Stimulated activated naive CD8-positive, alpha-beta T cell treated with anti-CD3 and anti-CD28 coated beads, Interleukin-15, Interleukin-2, amounts not matched to agents 100 ng/mL and 50 ng/mL, for 24 hours (primary cell): ENCODE data around the gene PM20D1.
"Not testable (repeated sequence)": the region's sequence is repeated elsewhere in the genome, so short reads cannot be mapped to it uniquely, and the experiment has no call there.

Experiments
- H3K27ac Mint-ChIP-seq: one replicate; pipeline ENCODE4 v1.8.0; 2021; ENCODE audit warnings: mild to moderate bottlenecking, mixed read lengths
- H3K27me3 Mint-ChIP-seq: one replicate; pipeline ENCODE4 v1.8.0; 2021; ENCODE audit warnings: mixed read lengths
- H3K36me3 Mint-ChIP-seq: one replicate; pipeline ENCODE4 v1.8.0; 2021; ENCODE audit warnings: low read depth, mixed read lengths
- H3K4me1 Mint-ChIP-seq: one replicate; pipeline ENCODE4 v1.8.0; 2021; ENCODE audit warnings: low read depth, mixed read lengths
- H3K4me3 Mint-ChIP-seq: one replicate; pipeline ENCODE4 v1.8.0; 2021; ENCODE audit warnings: mild to moderate bottlenecking, mixed read lengths
- H3K9me3 Mint-ChIP-seq: one replicate; pipeline ENCODE4 v1.8.0; 2021; ENCODE audit warnings: mixed read lengths

The PM20D1 gene

GRCh38 chr1:205824180-205824579, 25.8 kb downstream of the PM20D1 start:
- Mint-ChIP-seq H3K9me3 (no peaks in the 10 kb centered on the region), H3K27ac (no peak overlapping the region), H3K36me3 (no peaks in the 10 kb centered on the region), H3K4me3 (no peak overlapping the region), H3K27me3 (no peaks in the 10 kb centered on the region), H3K4me1 (peaks cover 30% of the 10 kb centered on the region)

GRCh38 chr1:205823260-205823659, 26.7 kb downstream of the PM20D1 start:
- not testable (repeated sequence) for H3K36me3 Mint-ChIP-seq, H3K27me3 Mint-ChIP-seq, H3K9me3 Mint-ChIP-seq
- peak overlapping the region; percentile 10 for H3K4me3 Mint-ChIP-seq
- H3K27ac Mint-ChIP-seq, result peak overlapping the region; percentile 1
- H3K4me1 Mint-ChIP-seq, result peaks cover 30% of the 10 kb centered on the region

GRCh38 chr1:205822397-205822796, 27.5 kb downstream of the PM20D1 start:
- Mint-ChIP-seq H3K27me3 (no peaks in the 10 kb centered on the region), H3K4me3 (no peak overlapping the region), H3K27ac (no peak overlapping the region), H3K4me1 (peaks cover 30% of the 10 kb centered on the region), H3K9me3 (no peaks in the 10 kb centered on the region), H3K36me3 (no peaks in the 10 kb centered on the region)

DNA sequence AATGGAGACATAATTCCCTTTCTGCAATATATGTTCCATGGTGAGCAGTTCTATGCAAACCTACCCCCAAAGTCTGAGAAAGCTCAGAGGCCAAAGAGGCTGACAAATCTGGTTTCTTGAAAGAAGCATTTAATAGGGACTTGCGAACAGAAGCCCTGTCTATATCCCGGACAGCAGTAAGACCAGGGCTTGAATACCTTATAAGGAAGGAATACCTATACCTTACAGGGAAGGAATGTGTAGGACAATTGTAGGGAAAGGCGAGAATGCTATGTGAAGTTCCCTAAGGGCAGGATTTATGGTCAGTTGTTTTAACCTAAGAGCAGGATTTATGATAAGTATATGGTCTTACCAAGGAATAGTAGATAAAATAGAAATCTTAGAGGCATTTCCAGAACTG, 31.9 kb downstream of the PM20D1 start:
- Mint-ChIP-seq H3K27ac (no peak overlapping the region), H3K36me3 (no peaks in the 10 kb centered on the region), H3K27me3 (no peaks in the 10 kb centered on the region), H3K9me3 (no peaks in the 10 kb centered on the region), H3K4me3 (no peak overlapping the region), H3K4me1 (peaks cover 11% of the 10 kb centered on the region)

DNA sequence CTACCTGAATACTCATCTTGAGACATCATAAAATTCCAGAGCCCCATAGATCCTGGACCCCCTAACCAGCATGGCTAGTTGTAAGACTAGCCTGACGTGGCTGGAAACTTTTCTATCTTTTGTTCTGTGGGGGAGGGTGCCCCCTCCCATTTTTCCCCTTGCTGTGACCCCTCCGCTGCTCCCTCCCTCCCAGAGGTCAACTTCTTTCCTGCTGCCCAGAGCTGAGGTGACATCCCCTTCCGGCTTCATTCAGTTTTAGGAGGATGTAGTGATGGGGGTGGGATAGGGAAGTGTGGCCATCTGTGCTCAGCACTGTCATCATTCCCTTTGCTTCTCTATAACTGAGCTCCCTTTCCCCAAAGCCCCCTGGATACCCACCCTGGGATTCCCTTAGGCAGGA, 32.6 kb downstream of the PM20D1 start:
- no peaks in the 10 kb centered on the region for H3K9me3 Mint-ChIP-seq

DNA sequence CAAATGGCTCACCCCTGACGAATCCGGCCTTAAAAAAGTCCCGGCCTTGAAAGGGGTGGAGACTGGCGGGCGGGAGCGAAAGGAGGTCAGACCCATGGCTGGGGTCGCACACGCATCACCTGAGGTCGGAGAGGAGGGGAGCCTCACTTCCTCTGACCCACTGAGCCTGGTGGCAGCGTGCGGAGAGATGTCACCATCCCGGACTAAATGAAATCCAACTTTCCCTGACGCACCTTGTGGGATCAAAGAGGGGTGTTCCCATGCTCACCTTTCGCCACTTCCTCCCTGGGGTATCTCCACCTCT, 36.2 kb downstream of the PM20D1 start:
- H3K27ac Mint-ChIP-seq, result peak overlapping the region; percentile 88
- peak overlapping the region; percentile 96 for H3K4me3 Mint-ChIP-seq
- H3K36me3 Mint-ChIP-seq, result peaks cover 16% of the 10 kb centered on the region
- no peaks in the 10 kb centered on the region for H3K27me3 Mint-ChIP-seq
- peaks cover 44% of the 10 kb centered on the region for H3K4me1 Mint-ChIP-seq
- no peaks in the 10 kb centered on the region for H3K9me3 Mint-ChIP-seq

More for the DNA sequence above, 32.6 kb downstream of the PM20D1 start:
- Mint-ChIP-seq H3K4me3 (no peak overlapping the region), H3K27ac (no peak overlapping the region), H3K36me3 (no peaks in the 10 kb centered on the region), H3K4me1 (peaks cover 9% of the 10 kb centered on the region), H3K27me3 (no peaks in the 10 kb centered on the region)

- Mint-ChIP-seq H3K4me3 (peak within 1 kb of the TSS; percentile 96), H3K36me3 (peaks cover 22% of the 10 kb centered on the region), H3K27me3 (no peaks in the 10 kb centered on the region), H3K27ac (peak within 1 kb of the TSS; percentile 89), H3K9me3 (no peaks in the 10 kb centered on the region), H3K4me1 (peaks cover 49% of the 10 kb centered on the region)
These were observed 36.8 kb downstream of the PM20D1 start, which contains the start of gene SLC41A1 for GRCh38 chr1:205812878-205813754. Gene SLC41A1, minus strand, starts transcription at chr1:205813198. Its CDS starts 2,757 bp downstream, at chr1:205810441.

DNA sequence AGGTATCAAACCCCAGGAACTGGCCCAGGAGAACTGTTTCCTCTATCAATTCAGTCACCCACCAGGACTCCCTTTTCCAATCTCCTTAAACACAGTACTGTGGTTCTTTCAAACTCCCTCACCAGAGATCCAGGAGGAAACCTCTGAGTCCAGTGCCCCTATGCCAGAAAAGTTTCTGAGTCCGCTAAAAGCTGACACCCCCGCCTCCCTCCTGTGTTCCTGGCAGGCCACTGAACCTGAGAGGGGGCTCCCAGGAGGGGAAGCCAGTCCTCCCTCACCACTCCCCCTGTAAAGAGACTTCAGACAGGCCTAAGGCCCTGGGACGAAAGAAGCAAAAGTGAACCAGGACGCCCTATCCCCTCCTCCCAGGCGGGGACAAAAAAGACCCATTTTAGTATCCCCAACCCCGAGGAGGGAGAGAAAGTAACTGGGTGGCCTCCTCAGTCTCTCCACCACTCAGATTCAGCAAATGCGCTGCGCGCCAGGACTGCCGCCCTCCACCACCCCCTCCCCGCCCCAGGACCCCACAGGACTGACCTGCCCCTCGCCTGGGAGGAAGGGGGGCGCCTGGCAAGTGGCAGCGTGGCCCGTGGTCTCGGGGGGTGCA, 37.6 kb downstream of the PM20D1 start:
- peaks cover 27% of the 10 kb centered on the region for H3K36me3 Mint-ChIP-seq
- H3K4me3 Mint-ChIP-seq, result peak overlapping the region; percentile 96
- H3K9me3 Mint-ChIP-seq, result no peaks in the 10 kb centered on the region
- H3K4me1 Mint-ChIP-seq, result peaks cover 55% of the 10 kb centered on the region
- H3K27me3 Mint-ChIP-seq, result no peaks in the 10 kb centered on the region
- peak overlapping the region; percentile 89 for H3K27ac Mint-ChIP-seq

DNA sequence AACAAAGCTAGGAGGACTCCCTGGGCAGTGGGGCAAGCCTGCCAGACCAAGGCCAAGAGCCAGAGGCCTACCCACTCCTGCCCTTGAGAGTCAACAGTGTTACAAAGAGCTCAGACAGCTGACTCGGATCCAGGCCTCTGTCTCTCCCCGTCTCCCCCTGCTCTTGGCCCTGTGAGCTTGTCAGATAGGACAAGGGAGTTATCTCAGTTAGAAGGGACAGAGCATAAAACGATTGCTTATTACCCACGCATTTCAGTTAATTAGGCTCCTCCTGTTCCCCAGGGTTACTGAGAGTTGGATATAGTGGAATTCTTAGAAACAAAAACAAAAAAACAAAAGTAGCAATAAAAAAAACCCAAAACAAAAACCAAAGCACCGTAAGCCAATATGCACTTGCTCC, 38.3 kb downstream of the PM20D1 start:
- Mint-ChIP-seq H3K27me3 (no peaks in the 10 kb centered on the region), H3K36me3 (peaks cover 34% of the 10 kb centered on the region), H3K4me1 (peaks cover 62% of the 10 kb centered on the region), H3K27ac (peak overlapping the region; percentile 89), H3K4me3 (peak overlapping the region; percentile 96), H3K9me3 (no peaks in the 10 kb centered on the region)

DNA sequence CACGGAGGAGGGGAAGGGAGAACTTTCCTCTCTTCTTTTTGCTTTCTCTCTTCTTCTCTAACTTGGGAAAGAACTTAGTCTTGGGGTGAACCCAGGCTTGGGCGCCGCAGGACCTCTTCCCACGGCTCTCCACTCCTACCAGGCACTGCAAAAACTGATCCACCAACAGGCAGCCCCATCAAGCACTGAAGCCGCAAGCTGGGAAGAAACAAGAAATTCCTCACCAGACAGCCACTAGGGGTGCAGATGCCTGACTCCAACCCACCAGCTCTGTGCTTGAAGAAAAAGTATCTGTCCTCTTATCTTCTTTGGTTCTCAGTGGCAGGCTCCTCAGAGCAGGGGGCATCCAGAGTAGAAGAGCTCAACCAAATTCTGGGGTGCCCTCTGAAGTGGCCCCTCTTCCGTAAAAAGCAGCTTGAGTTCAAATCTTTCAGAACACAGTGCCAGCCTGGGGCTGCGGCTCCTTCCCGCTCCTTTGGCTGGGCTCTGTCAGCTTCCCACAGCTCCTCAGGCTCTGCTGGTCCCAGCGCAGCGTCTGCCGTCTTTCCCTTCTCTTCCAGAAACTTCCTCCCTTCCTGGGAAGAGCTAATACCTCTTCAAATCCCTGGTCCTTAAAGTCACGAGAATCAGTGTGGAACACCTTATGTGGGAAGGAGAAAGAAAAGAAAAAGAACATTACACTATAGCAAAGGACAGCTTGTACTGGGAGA, 39.3 kb downstream of the PM20D1 start:
- Mint-ChIP-seq H3K4me3 (peak overlapping the region; percentile 96), H3K27ac (no peak overlapping the region), H3K9me3 (no peaks in the 10 kb centered on the region), H3K27me3 (no peaks in the 10 kb centered on the region), H3K36me3 (peaks cover 37% of the 10 kb centered on the region), H3K4me1 (peaks cover 72% of the 10 kb centered on the region)

DNA sequence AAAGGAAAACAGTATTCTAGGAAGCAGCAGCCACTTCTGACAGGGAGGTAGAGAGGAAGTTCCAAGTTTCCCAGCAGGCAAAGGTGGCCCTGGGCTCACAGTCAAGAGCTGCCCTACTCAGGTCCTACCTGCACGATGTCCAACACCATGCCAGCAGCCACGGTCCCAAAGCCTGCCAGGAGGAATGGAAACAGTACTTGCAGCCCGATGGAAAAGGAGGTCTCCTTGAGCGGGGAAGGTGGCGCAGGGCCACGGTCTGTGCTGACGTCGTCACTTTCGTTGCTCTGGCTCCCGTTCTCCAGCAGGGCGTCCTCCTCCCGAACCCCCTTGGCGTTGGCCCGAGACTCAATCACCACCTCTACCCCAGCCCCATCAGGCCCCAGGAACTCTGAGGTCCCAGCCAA, 40.0 kb downstream of the PM20D1 start:
- no peaks in the 10 kb centered on the region for H3K27me3 Mint-ChIP-seq
- peaks cover 79% of the 10 kb centered on the region for H3K4me1 Mint-ChIP-seq
- H3K27ac Mint-ChIP-seq, result no peak overlapping the region
- H3K4me3 Mint-ChIP-seq, result no peak overlapping the region
- peaks cover 37% of the 10 kb centered on the region for H3K36me3 Mint-ChIP-seq
- no peaks in the 10 kb centered on the region for H3K9me3 Mint-ChIP-seq

DNA sequence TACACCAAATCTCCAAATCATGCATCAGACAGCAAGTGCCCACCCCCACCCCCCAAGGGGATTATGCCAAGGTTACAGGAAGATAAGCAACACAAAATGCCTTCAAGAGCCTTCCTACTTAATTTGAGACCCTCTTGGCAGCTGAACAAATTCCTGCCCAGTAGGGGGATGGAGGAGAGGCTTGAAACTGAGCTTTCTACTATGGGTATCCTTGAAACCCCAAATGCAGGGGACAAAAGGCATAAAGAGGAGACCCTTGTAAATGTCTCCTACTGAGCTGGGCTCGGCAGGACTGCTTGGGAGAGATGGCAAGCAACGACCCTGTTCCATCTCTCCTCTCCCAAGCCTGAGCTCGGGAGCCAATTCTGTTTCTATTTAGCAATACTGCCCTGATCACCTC, 40.5 kb downstream of the PM20D1 start:
- Mint-ChIP-seq H3K9me3 (no peaks in the 10 kb centered on the region), H3K4me3 (no peak overlapping the region), H3K27ac (no peak overlapping the region), H3K27me3 (no peaks in the 10 kb centered on the region), H3K36me3 (peaks cover 37% of the 10 kb centered on the region), H3K4me1 (peaks cover 84% of the 10 kb centered on the region)

DNA sequence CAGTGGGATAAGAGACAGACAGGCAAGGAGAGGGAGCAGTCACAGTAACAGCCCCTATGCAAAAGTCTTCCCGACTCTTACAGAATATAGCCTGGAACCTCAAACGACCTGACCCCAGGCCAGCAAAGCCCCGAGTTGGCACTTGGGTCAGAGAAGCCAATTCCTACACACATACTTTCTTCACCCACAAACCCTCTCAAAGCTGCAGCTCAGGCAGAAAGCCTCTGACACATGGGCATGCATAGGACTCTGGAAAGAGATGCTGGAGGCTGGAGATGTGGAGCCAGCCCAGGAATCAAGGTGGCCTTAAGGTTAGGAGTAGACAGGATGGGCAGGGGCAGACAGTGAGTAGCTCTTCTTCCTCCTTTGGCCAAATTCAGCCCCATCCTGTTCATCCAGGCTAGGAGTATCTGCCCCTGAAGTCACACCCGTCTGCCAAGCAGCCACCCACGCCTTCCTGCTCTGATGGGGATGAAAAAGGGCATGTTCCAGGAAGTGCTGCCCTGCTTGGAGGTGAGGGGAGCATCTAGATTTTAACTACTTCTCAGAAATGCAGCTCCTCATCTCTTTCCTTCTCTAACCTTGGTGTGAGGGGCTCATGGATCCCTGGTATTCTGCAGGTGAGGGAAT, 44.7 kb downstream of the PM20D1 start:
- Mint-ChIP-seq H3K27ac (peak overlapping the region; percentile 92), H3K4me1 (peaks cover 71% of the 10 kb centered on the region), H3K36me3 (peaks cover 43% of the 10 kb centered on the region), H3K4me3 (peak overlapping the region; percentile 76), H3K27me3 (no peaks in the 10 kb centered on the region), H3K9me3 (no peaks in the 10 kb centered on the region)

DNA sequence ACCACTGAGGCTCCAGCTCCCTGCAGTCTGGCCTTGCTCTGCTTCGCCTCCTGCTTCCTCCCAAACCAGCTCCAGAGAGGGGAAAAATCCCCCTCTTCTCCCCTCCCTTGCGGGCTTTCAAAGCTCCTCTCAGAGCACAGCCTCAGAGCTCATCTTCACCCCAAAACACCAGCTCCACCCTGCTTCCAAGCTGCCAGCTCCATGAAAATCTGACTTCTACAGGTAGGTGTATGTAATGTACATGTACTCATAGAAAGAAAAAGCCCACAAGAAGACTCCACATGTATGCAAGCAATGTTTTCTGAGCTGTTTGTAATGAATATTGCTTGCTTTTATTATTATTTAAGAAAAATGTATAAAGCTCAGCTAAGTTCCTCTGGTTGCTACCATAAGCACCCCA, 45.3 kb downstream of the PM20D1 start:
- Mint-ChIP-seq H3K4me1 (peaks cover 67% of the 10 kb centered on the region), H3K27me3 (no peaks in the 10 kb centered on the region), H3K36me3 (peaks cover 38% of the 10 kb centered on the region), H3K27ac (peak overlapping the region; percentile 92), H3K4me3 (no peak overlapping the region), H3K9me3 (no peaks in the 10 kb centered on the region)

DNA sequence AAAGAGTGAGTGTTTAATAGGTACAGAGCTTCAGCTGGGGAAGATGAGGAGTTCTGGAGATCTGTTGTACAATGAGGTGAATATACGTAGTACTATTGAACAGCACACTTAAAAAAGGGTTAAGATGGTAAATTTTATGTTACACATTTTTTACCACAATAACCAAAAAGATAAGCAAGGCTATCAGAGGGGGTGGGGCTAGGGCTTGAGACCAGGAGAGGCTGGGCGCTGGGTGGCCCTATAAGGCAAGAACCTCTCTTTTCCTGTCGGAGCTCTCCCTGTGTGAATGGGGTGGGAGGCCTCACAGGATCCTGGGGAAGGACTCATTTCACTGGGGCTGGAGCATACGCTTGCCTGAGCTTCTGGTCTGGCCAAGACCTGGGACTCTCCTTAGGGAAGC, 45.9 kb downstream of the PM20D1 start:
- Mint-ChIP-seq H3K4me3 (no peak overlapping the region), H3K9me3 (no peaks in the 10 kb centered on the region), H3K4me1 (peaks cover 61% of the 10 kb centered on the region), H3K27ac (peak overlapping the region; percentile 21), H3K36me3 (peaks cover 33% of the 10 kb centered on the region), H3K27me3 (no peaks in the 10 kb centered on the region)
